Endothelial cell (in vitro differentiated cells): Measurements from ENCODE around the gene ANKRD13C. TPM values are rescaled to one million over a fixed set of nuclear protein-coding genes. Genes with fewer than 3 reads are reported as not detected.

Experiments used
- DNase-seq: peaks from one replicate; pipeline ENCODE4 v3.0.0; 2021; ENCODE audit warnings: low spot score
- H3K27ac Mint-ChIP-seq: one replicate; pipeline ENCODE4 v1.8.0; 2021; ENCODE audit warnings: mixed read lengths, inconsistent platforms; ENCODE audit not compliant: unreplicated experiment
- H3K27me3 Mint-ChIP-seq: one replicate; pipeline ENCODE4 v1.8.0; 2021; ENCODE audit warnings: mild to moderate bottlenecking, moderate library complexity, mixed read lengths, inconsistent platforms; ENCODE audit not compliant: unreplicated experiment
- H3K36me3 Mint-ChIP-seq: one replicate; pipeline ENCODE4 v1.8.0; 2021; ENCODE audit warnings: mild to moderate bottlenecking, low read depth, mixed read lengths, inconsistent platforms; ENCODE audit not compliant: unreplicated experiment
- H3K4me1 Mint-ChIP-seq: one replicate; pipeline ENCODE4 v1.8.0; 2021; ENCODE audit warnings: mild to moderate bottlenecking, mixed read lengths, inconsistent platforms; ENCODE audit not compliant: unreplicated experiment
- H3K4me3 Mint-ChIP-seq: one replicate; pipeline ENCODE4 v1.8.0; 2021; ENCODE audit warnings: mild to moderate bottlenecking, mixed read lengths, inconsistent platforms; ENCODE audit not compliant: unreplicated experiment
- H3K9me3 Mint-ChIP-seq: one replicate; pipeline ENCODE4 v1.8.0; 2021; ENCODE audit warnings: mixed read lengths, inconsistent platforms; ENCODE audit not compliant: unreplicated experiment
- CTCF ChIP-seq: fragments of 200-600 bp; sonication (generic); IDR thresholded peaks from one replicate; pipeline ENCODE4 v1.5.0; 2021; ENCODE audit warnings: antibody characterized with exemption; ENCODE audit not compliant: unreplicated experiment
- long read RNA-seq: library from polyadenylated mRNA; unstranded; transcript quantifications from one replicate; pipeline ENCODE4 v2.0.0, GENCODE V29; 2020; ENCODE audit not compliant: unreplicated experiment
- total RNA-seq: library from RNA; stranded (reverse); fragmentation: NEBNext Ultra II Directional; extraction: Animal tissue kit (Norgen Biotek cat#: 25700); gene quantifications from one replicate; pipeline ENCODE4 v1.2.1, GENCODE V29; 2021; ENCODE audit not compliant: unreplicated experiment

Gene ANKRD13C, protein sequence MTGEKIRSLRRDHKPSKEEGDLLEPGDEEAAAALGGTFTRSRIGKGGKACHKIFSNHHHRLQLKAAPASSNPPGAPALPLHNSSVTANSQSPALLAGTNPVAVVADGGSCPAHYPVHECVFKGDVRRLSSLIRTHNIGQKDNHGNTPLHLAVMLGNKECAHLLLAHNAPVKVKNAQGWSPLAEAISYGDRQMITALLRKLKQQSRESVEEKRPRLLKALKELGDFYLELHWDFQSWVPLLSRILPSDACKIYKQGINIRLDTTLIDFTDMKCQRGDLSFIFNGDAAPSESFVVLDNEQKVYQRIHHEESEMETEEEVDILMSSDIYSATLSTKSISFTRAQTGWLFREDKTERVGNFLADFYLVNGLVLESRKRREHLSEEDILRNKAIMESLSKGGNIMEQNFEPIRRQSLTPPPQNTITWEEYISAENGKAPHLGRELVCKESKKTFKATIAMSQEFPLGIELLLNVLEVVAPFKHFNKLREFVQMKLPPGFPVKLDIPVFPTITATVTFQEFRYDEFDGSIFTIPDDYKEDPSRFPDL
- total RNA-seq = 20.9 TPM
- long read RNA-seq, full-length matches to known transcripts = 4 of 9 reads
- long read RNA-seq, partial matches to known transcripts = 3 of 9 reads
- long read RNA-seq, other reads (novel, unspliced or antisense) = 2 of 9 reads

- Mint-ChIP-seq H3K9me3 (no peaks in the 10 kb centered on the region), H3K27ac (peak within 1 kb of the TSS; percentile 99), H3K4me1 (peaks cover 25% of the 10 kb centered on the region), H3K4me3 (peak within 1 kb of the TSS; percentile 94), H3K36me3 (peaks cover 15% of the 10 kb centered on the region), H3K27me3 (peaks cover 12% of the 10 kb centered on the region)
- TF ChIP-seq CTCF = no peak
- peak; percentile 88 for DNase-seq
These were observed at the start of gene ANKRD13C for GRCh38 chr1:70354332-70355110. Gene ANKRD13C, minus strand, starts transcription at chr1:70354722. Its CDS starts 314 bp downstream, at chr1:70354408.

- H3K27ac Mint-ChIP-seq = no peak overlapping the region
- H3K4me1 Mint-ChIP-seq = no peaks in the 10 kb centered on the region
- DNase-seq = no peak
- TF ChIP-seq CTCF = no peak
- no peaks in the 10 kb centered on the region for H3K36me3 Mint-ChIP-seq
- no peaks in the 10 kb centered on the region for H3K9me3 Mint-ChIP-seq
- H3K27me3 Mint-ChIP-seq = no peaks in the 10 kb centered on the region
- H3K4me3 Mint-ChIP-seq = no peak overlapping the region
These were observed 49.2 kb upstream of the ANKRD13C start for GRCh38 chr1:70403759-70404158.

DNA sequence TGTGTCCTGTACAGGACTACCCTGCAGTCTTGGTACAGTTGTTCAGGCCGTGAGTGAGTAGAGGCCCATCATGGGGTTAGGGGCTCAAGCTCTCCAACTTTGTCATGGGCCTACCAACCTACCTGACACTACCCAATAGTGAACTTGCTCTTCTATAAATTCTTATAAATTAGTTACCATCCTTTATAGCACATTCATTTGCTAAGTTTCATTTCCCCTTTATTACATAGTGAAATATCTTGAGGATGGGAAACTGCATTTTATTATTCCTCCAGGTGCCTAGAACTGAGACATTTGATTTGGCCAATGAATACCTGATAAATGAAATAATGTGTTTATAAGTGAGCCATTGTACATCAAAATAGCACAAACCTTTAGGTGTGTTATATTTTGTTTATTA, 47.5 kb upstream of the ANKRD13C start:
- no peaks in the 10 kb centered on the region for H3K27me3 Mint-ChIP-seq
- TF ChIP-seq CTCF = no peak
- no peaks in the 10 kb centered on the region for H3K36me3 Mint-ChIP-seq
- DNase-seq = no peak
- H3K9me3 Mint-ChIP-seq = no peaks in the 10 kb centered on the region
- no peak overlapping the region for H3K27ac Mint-ChIP-seq
- H3K4me3 Mint-ChIP-seq = no peak overlapping the region
- H3K4me1 Mint-ChIP-seq = no peaks in the 10 kb centered on the region

DNA sequence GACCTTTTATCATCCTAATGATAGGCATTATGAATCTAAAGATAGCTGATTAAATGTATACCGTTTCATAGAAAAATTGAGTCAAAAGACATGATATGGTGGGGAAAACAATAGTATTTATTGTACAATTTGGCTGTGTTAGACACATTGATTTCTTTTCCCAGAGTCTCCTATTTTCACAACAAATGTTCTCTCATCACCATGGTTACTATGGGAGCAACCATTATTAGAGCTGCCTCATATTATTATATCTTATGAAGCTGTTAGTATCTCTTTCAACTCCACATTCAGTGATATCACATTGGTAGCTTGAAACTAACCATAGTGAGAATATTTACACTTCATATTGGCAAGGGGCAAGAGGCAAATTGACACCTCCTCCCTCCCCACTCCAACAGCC, 45.8 kb upstream of the ANKRD13C start:
- no peaks in the 10 kb centered on the region for H3K36me3 Mint-ChIP-seq
- no peaks in the 10 kb centered on the region for H3K9me3 Mint-ChIP-seq
- H3K4me1 Mint-ChIP-seq = no peaks in the 10 kb centered on the region
- H3K4me3 Mint-ChIP-seq = no peak overlapping the region
- no peak for TF ChIP-seq CTCF
- H3K27ac Mint-ChIP-seq = no peak overlapping the region
- no peaks in the 10 kb centered on the region for H3K27me3 Mint-ChIP-seq
- DNase-seq = no peak
